ENCODE data around the gene BTLA.

DNA sequence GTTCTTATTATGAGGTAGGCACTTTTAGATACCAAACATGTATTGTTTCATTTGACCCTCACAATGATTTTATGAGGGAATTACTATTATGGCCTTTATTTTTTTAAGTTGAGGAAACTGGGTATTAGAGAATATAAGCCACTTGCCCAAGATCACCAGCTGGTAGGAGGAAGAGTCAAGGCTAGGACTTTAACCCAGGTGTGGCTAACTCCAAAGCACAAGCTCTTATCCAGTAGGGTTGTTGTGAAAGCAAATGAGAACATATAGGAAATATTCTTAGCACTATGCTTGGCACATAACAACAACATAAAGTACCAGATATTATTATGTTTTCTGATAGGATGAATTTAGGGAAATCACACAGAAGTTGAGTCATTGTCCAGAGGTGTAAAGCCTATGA is 7.9 kb downstream of the BTLA start:
- TF ChIP-seq POLR2A (IDR thresholded peaks at IDR 0.05): no peak
- TF ChIP-seq, protein P1, sequence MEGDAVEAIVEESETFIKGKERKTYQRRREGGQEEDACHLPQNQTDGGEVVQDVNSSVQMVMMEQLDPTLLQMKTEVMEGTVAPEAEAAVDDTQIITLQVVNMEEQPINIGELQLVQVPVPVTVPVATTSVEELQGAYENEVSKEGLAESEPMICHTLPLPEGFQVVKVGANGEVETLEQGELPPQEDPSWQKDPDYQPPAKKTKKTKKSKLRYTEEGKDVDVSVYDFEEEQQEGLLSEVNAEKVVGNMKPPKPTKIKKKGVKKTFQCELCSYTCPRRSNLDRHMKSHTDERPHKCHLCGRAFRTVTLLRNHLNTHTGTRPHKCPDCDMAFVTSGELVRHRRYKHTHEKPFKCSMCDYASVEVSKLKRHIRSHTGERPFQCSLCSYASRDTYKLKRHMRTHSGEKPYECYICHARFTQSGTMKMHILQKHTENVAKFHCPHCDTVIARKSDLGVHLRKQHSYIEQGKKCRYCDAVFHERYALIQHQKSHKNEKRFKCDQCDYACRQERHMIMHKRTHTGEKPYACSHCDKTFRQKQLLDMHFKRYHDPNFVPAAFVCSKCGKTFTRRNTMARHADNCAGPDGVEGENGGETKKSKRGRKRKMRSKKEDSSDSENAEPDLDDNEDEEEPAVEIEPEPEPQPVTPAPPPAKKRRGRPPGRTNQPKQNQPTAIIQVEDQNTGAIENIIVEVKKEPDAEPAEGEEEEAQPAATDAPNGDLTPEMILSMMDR (IDR thresholded peaks at IDR 0.05): no peak
